Neural cell (in vitro differentiated cells): Measurements from ENCODE around the gene IVNS1ABP. TPM values are rescaled to one million over a fixed set of nuclear protein-coding genes. Genes with fewer than 3 reads are reported as not detected.

Experiments used
- H2AFZ ChIP-seq: fragments of 200-600, 300-800 bp; sonication (generic), shearing (Covaris generic); 2 replicates; pipeline ENCODE4 v1.6.0; 2014; ENCODE audit warnings: low read depth, mild to moderate bottlenecking, antibody characterized with exemption, low read length, moderate library complexity
- H3F3A ChIP-seq: fragments of 200-600 bp; shearing (Covaris generic); 2 replicates; pipeline ENCODE4 v1.6.1; 2016; ENCODE audit warnings: mild to moderate bottlenecking, moderate library complexity, mixed read lengths, antibody characterized with exemption, low read length; ENCODE audit not compliant: insufficient read depth, poor library complexity, severe bottlenecking
- H3K27ac ChIP-seq: fragments of 200-600, 300-800 bp; sonication (generic), shearing (Covaris generic); 2 replicates; pipeline ENCODE4 v1.5.1; 2014; ENCODE audit warnings: mild to moderate bottlenecking, low read length, moderate library complexity
- H3K27me3 ChIP-seq: fragments of 300-800, 200-600 bp; sonication (generic), shearing (Covaris generic); 2 replicates; pipeline ENCODE4 v1.6.0; 2014; ENCODE audit warnings: mild to moderate bottlenecking, low read depth, low read length, moderate library complexity; ENCODE audit not compliant: insufficient read depth
- H3K36me3 ChIP-seq: fragments of 300-800, 200-600 bp; sonication (generic), shearing (Covaris generic); 2 replicates; pipeline ENCODE4 v1.5.1; 2014; ENCODE audit warnings: mild to moderate bottlenecking, antibody characterized with exemption, low read length, moderate library complexity; ENCODE audit not compliant: insufficient read depth
- H3K4me2 ChIP-seq: fragments of 300-800, 200-600 bp; sonication (generic), shearing (Covaris generic); 2 replicates; pipeline ENCODE4 v1.6.0; 2014; ENCODE audit warnings: mild to moderate bottlenecking, low read length
- H3K4me3 ChIP-seq: fragments of 300-800, 200-600 bp; sonication (generic), shearing (Covaris generic); 2 replicates; pipeline ENCODE4 v1.5.1; 2014; ENCODE audit warnings: mild to moderate bottlenecking, low read length, moderate library complexity
- H3K79me2 ChIP-seq: fragments of 200-600 bp; shearing (Covaris generic); replicated peaks from 2 replicates; pipeline ENCODE4 v1.6.0; 2014; ENCODE audit warnings: mild to moderate bottlenecking, low read length, moderate library complexity; ENCODE audit not compliant: insufficient read depth
- H3K9ac ChIP-seq: fragments of 300-800, 200-600 bp; sonication (generic), shearing (Covaris generic); 2 replicates; pipeline ENCODE4 v1.6.1; 2016; ENCODE audit warnings: mild to moderate bottlenecking, low read length, mixed read lengths
- H3K9me2 ChIP-seq: fragments of 200-600 bp; shearing (Covaris generic); 2 replicates; pipeline ENCODE4 v1.6.1; 2016; ENCODE audit warnings: mild to moderate bottlenecking, low read length, mixed read lengths; ENCODE audit not compliant: insufficient read depth
- H3K9me3 ChIP-seq: fragments of 200-600, 300-800 bp; sonication (generic), shearing (Covaris generic); 2 replicates; pipeline ENCODE4 v1.6.1; 2016; ENCODE audit warnings: mild to moderate bottlenecking, mixed run types, low read length, moderate library complexity, mixed read lengths
- H4K20me1 ChIP-seq: fragments of 200-600 bp; shearing (Covaris generic); 2 replicates; pipeline ENCODE4 v1.6.1; 2016; ENCODE audit warnings: mild to moderate bottlenecking, mixed run types; ENCODE audit not compliant: insufficient read depth
- CTCF ChIP-seq: fragments of 450-650 bp; IDR thresholded peaks from 2 replicates; pipeline ENCODE4 v1.5.1; 2014; ENCODE audit warnings: antibody characterized with exemption, mild to moderate bottlenecking, moderate library complexity; ENCODE audit not compliant: poor library complexity, severe bottlenecking
- EP300 ChIP-seq: fragments of 450-650 bp; conservative IDR thresholded peaks from 2 replicates; pipeline ENCODE4 v1.6.1; 2014; ENCODE audit warnings: antibody characterized with exemption, mild to moderate bottlenecking, moderate library complexity; ENCODE audit not compliant: poor library complexity, severe bottlenecking
- EZH2 ChIP-seq: fragments of 200-600, 300-800 bp; shearing (Covaris generic), sonication (generic); IDR thresholded peaks from 2 replicates; pipeline ENCODE4 v1.6.1; 2014; ENCODE audit warnings: antibody characterized with exemption, low read length, borderline replicate concordance, mild to moderate bottlenecking; ENCODE audit not compliant: insufficient read depth, poor library complexity, severe bottlenecking
- MXI1 ChIP-seq: fragments of 450-650 bp; conservative IDR thresholded peaks from 2 replicates; pipeline ENCODE4 v1.6.1; 2014; ENCODE audit warnings: antibody characterized with exemption, mild to moderate bottlenecking; ENCODE audit not compliant: poor library complexity, severe bottlenecking
- POLR2AphosphoS5 ChIP-seq: IDR thresholded peaks from 2 replicates; pipeline ENCODE4 v1.6.1; 2012
- RAD21 ChIP-seq: fragments of 450-650 bp; conservative IDR thresholded peaks from 2 replicates; pipeline ENCODE4 v1.6.1; 2014; ENCODE audit warnings: antibody characterized with exemption, mild to moderate bottlenecking, moderate library complexity
- SMC3 ChIP-seq: fragments of 450-650 bp; conservative IDR thresholded peaks from 2 replicates; pipeline ENCODE4 v1.6.1; 2014; ENCODE audit warnings: antibody characterized with exemption, mild to moderate bottlenecking, moderate library complexity; ENCODE audit not compliant: poor library complexity
- TAF1 ChIP-seq: IDR thresholded peaks from 2 replicates; pipeline ENCODE4 v1.6.1; 2012; ENCODE audit warnings: low read depth
- polyA plus RNA-seq: library from polyadenylated mRNA; depleted of rRNA; stranded (reverse); fragments of >200 nt; gene quantifications from 2 replicates; pipeline ENCODE4 v1.2.3, GENCODE V29; 2014
- TF ChIP-seq, protein P1 (sequence below): IDR thresholded peaks from 2 replicates; pipeline ENCODE4 v1.6.1; 2012; ENCODE audit warnings: borderline replicate concordance

Gene IVNS1ABP
- polyA plus RNA-seq, 1 donor from 2014 or later: 208 TPM

GRCh38 chr1:185284116-185284515 is 32.9 kb downstream of the IVNS1ABP start:
- Histone ChIP-seq H3K4me2 (no peak overlapping the region), H3K36me3 (peaks cover 6% of the 10 kb centered on the region), H4K20me1 (no peaks in the 10 kb centered on the region), H3K27ac (no peak overlapping the region), H3F3A (no peaks in the 10 kb centered on the region), H3K9me3 (no peaks in the 10 kb centered on the region), H3K9ac (no peak overlapping the region), H2AFZ (no peak overlapping the region), H3K27me3 (no peaks in the 10 kb centered on the region), H3K9me2 (no peaks in the 10 kb centered on the region), H3K79me2 (no peaks in the 10 kb centered on the region), H3K4me3 (no peak overlapping the region)
- TF ChIP-seq SMC3: no peak
- no peak for TF ChIP-seq POLR2AphosphoS5
- TF ChIP-seq EP300: no peak
- no peak for TF ChIP-seq CTCF
- no peak for TF ChIP-seq TAF1

DNA sequence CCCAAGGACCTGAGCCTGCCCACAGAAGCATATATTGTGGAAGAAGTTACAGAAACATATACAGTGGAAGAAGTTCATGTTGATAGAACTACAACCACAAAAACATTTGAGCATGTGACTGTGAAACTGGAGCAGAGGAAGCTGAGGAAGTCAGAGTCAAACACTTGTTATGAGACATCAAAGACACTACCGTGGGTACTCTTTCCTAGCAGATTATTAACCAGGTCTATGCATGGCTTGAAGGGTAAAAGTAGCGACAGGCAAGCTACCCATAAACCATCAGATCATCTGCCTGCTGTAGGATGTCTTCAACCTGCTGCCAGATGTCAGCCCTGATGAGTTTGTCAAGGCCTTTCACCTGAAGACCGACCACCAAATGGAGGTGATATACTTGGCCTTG is 35.8 kb downstream of the IVNS1ABP start:
- no peaks in the 10 kb centered on the region for H3K9me3 ChIP-seq
- no peak overlapping the region for H3K27ac ChIP-seq
- no peaks in the 10 kb centered on the region for H3K79me2 ChIP-seq
- no peak overlapping the region for H3K4me3 ChIP-seq
- H3K27me3 ChIP-seq: no peaks in the 10 kb centered on the region
- no peaks in the 10 kb centered on the region for H4K20me1 ChIP-seq
- no peak overlapping the region for H3K4me2 ChIP-seq
- no peak overlapping the region for H2AFZ ChIP-seq
- no peaks in the 10 kb centered on the region for H3K9me2 ChIP-seq
- TF ChIP-seq MXI1 (no peak), TAF1 (no peak), EP300 (no peak), EZH2 (no peak), CTCF (no peak), RAD21 (no peak), POLR2AphosphoS5 (no peak), SMC3 (no peak)
- TF ChIP-seq, protein P1, sequence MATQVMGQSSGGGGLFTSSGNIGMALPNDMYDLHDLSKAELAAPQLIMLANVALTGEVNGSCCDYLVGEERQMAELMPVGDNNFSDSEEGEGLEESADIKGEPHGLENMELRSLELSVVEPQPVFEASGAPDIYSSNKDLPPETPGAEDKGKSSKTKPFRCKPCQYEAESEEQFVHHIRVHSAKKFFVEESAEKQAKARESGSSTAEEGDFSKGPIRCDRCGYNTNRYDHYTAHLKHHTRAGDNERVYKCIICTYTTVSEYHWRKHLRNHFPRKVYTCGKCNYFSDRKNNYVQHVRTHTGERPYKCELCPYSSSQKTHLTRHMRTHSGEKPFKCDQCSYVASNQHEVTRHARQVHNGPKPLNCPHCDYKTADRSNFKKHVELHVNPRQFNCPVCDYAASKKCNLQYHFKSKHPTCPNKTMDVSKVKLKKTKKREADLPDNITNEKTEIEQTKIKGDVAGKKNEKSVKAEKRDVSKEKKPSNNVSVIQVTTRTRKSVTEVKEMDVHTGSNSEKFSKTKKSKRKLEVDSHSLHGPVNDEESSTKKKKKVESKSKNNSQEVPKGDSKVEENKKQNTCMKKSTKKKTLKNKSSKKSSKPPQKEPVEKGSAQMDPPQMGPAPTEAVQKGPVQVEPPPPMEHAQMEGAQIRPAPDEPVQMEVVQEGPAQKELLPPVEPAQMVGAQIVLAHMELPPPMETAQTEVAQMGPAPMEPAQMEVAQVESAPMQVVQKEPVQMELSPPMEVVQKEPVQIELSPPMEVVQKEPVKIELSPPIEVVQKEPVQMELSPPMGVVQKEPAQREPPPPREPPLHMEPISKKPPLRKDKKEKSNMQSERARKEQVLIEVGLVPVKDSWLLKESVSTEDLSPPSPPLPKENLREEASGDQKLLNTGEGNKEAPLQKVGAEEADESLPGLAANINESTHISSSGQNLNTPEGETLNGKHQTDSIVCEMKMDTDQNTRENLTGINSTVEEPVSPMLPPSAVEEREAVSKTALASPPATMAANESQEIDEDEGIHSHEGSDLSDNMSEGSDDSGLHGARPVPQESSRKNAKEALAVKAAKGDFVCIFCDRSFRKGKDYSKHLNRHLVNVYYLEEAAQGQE: no peak
- peaks cover 6% of the 10 kb centered on the region for H3K36me3 ChIP-seq
- H3F3A ChIP-seq: no peaks in the 10 kb centered on the region
- no peak overlapping the region for H3K9ac ChIP-seq
